ENCODE measurements around the gene PTCH1.

- TF ChIP-seq CTCF (IDR thresholded peaks at IDR 0.05 in 2 of 3, conservative IDR thresholded peaks at IDR 0.05 in 1 of 3; ENCODE audit: borderline replicate concordance in 1 of 3, insufficient read depth in 1 of 3, low read depth in 2 of 3, low read length in 2 of 3) (no peak), POLR2A (IDR thresholded peaks at IDR 0.05; ENCODE audit: borderline replicate concordance, extremely low read depth, insufficient read depth, insufficient read length) (no peak), ZNF274 (IDR thresholded peaks at IDR 0.05; ENCODE audit: low read depth, low read length) (no peak), EGR1 (IDR thresholded peaks at IDR 0.05; ENCODE audit: low read depth) (no peak), REST (IDR thresholded peaks at IDR 0.05; ENCODE audit: low read depth) (no peak), ELF1 (IDR thresholded peaks at IDR 0.05; ENCODE audit: borderline replicate concordance, low read depth) (no peak)
These were observed 117.5 kb downstream of the PTCH1 start for GRCh38 chr9:95399261-95399660.

Measured in HCT116 (cell line).